ENCODE measurements around the gene TMEM178B.

- no peak for TF ChIP-seq CTCF (IDR thresholded peaks at IDR 0.05 in 4 of 5, conservative IDR thresholded peaks at IDR 0.05 in 1 of 5)
- TF ChIP-seq POLR2A (IDR thresholded peaks at IDR 0.05): no peak
Observed at GRCh38 chr7:141218941-141219340, 145.1 kb downstream of the TMEM178B start.
